Breast epithelium (tissue), 4 donors: ENCODE results near the gene AOAH. TPM values are rescaled to one million over a fixed set of nuclear protein-coding genes. Genes with fewer than 3 reads are reported as not detected.

ENCODE experiments used
- DNase-seq, 2 donors: peaks; one replicate each; pipeline ENCODE4 v3.0.0-alpha.2; 2019; ENCODE audit warnings: low spot score in 2 of 2
- H3K27ac ChIP-seq, 2 donors: fragments of 200-600 bp; sonication (generic) in 1 of 2; one replicate each; pipeline ENCODE4 v1.5.1; 2016 to 2019; ENCODE audit warnings: mild to moderate bottlenecking in 1 of 2
- H3K27me3 ChIP-seq, 2 donors: fragments of 200-600 bp; sonication (generic) in 1 of 2; one replicate each; pipeline versions ENCODE4 v1.5.1 to v1.6.0; 2017 to 2019; ENCODE audit warnings: control low read depth in 1 of 2, mild to moderate bottlenecking in 1 of 2
- H3K36me3 ChIP-seq: fragments of 200-600 bp; one replicate; pipeline ENCODE4 v1.5.1; 2019
- H3K4me1 ChIP-seq, 2 donors: fragments of 200-600 bp; sonication (generic); one replicate each; pipeline ENCODE4 v1.5.1; 2016 to 2019; ENCODE audit warnings: control low read depth in 1 of 2
- H3K4me3 ChIP-seq, 3 donors: fragments of 200-600 bp; sonication (generic); 1 replicate in 2 of 3; 2 replicates in 1 of 3; pipeline ENCODE4 v1.5.1; 2016 to 2019; ENCODE audit warnings: mild to moderate bottlenecking in 3 of 3, moderate library complexity in 2 of 3
- H3K9me3 ChIP-seq, 2 donors: fragments of 200-600 bp; sonication (generic) in 1 of 2; one replicate each; pipeline ENCODE4 v1.5.1; 2016 to 2019; ENCODE audit warnings: control low read depth in 1 of 2
- CTCF ChIP-seq, 3 donors: fragments of 450-650 bp; IDR thresholded peaks; one replicate each; pipeline ENCODE4 v1.5.1; 2016 to 2017; ENCODE audit warnings: antibody characterized with exemption in 3 of 3, mild to moderate bottlenecking in 3 of 3, moderate library complexity in 3 of 3
- POLR2A ChIP-seq: fragments of 450-650 bp; IDR thresholded peaks from one replicate; pipeline ENCODE4 v1.6.1; 2016; ENCODE audit warnings: antibody characterized with exemption, mild to moderate bottlenecking, moderate library complexity
- POLR2AphosphoS5 ChIP-seq, 3 donors: sonication (generic); formaldehyde crosslinking; IDR thresholded peaks; one replicate each; pipeline ENCODE4 v1.6.1; 2017; ENCODE audit warnings: antibody characterized with exemption in 3 of 3
- intact Hi-C: fragments of 100-400 bp; cut with DNase I; formaldehyde crosslinking; loops from one replicate; pipeline ENCODE4 v1.15.1; 2023; ENCODE audit warnings: low total_unique reads
- total RNA-seq, 3 donors: library from RNA; depleted of rRNA; stranded (reverse); fragments of >200 nt; gene quantifications; one replicate each; pipeline ENCODE4 v1.1.0, GENCODE V29; 2016

Gene AOAH
- total RNA-seq, 3 donors from 2014 or later, result 4.6 to 13.3 (median 10.8) TPM

- no peak overlapping the region for H3K4me3 ChIP-seq
- no peak for TF ChIP-seq CTCF (IDR thresholded peaks at IDR 0.05)
- no peak for TF ChIP-seq POLR2AphosphoS5 (IDR thresholded peaks at IDR 0.05)
- H3K4me1 ChIP-seq, result no peaks in the 10 kb centered on the region
- DNase-seq, result no peak
- H3K27ac ChIP-seq, result no peak overlapping the region
- intact Hi-C loops, result no loop called here
- H3K9me3 ChIP-seq, result no peaks in the 10 kb centered on the region
- no peaks in the 10 kb centered on the region for H3K27me3 ChIP-seq
- no peaks in the 10 kb centered on the region for H3K36me3 ChIP-seq
These were observed 192.3 kb downstream of the AOAH start for GRCh38 chr7:36531951-36532350.

GRCh38 chr7:36530456-36530855, 193.8 kb downstream of the AOAH start:
- Histone ChIP-seq H3K36me3 (no peaks in the 10 kb centered on the region), H3K27me3 (no peaks in the 10 kb centered on the region), H3K27ac (no peak overlapping the region), H3K4me1 (no peaks in the 10 kb centered on the region), H3K9me3 (no peaks in the 10 kb centered on the region), H3K4me3 (no peak overlapping the region)
- TF ChIP-seq POLR2AphosphoS5 (IDR thresholded peaks at IDR 0.05) (no peak), CTCF (IDR thresholded peaks at IDR 0.05) (no peak), POLR2A (no peak)
- intact Hi-C loops, result no loop called here
- no peak for DNase-seq

GRCh38 chr7:36527549-36527913, 196.8 kb downstream of the AOAH start:
- H3K27ac ChIP-seq, result no peak overlapping the region
- no peaks in the 10 kb centered on the region for H3K9me3 ChIP-seq
- H3K4me1 ChIP-seq, result no peaks in the 10 kb centered on the region
- no peaks in the 10 kb centered on the region for H3K36me3 ChIP-seq
- DNase-seq, result no peak
- intact Hi-C loops, result no loop called here
- H3K27me3 ChIP-seq, result no peaks in the 10 kb centered on the region
- TF ChIP-seq POLR2AphosphoS5 (IDR thresholded peaks at IDR 0.05), result no peak
- no peak for TF ChIP-seq POLR2A
- TF ChIP-seq CTCF (IDR thresholded peaks at IDR 0.05), result no peak
- no peak overlapping the region for H3K4me3 ChIP-seq

GRCh38 chr7:36526863-36527548, 197.3 kb downstream of the AOAH start:
- DNase-seq, result no peak
- no peaks in the 10 kb centered on the region for H3K9me3 ChIP-seq
- H3K36me3 ChIP-seq, result no peaks in the 10 kb centered on the region
- TF ChIP-seq CTCF (IDR thresholded peaks at IDR 0.05) (no peak), POLR2A (no peak), POLR2AphosphoS5 (IDR thresholded peaks at IDR 0.05) (no peak)
- intact Hi-C loops, result no loop called here
- H3K4me1 ChIP-seq, result no peaks in the 10 kb centered on the region
- H3K4me3 ChIP-seq, result no peak overlapping the region
- H3K27ac ChIP-seq, result no peak overlapping the region
- no peaks in the 10 kb centered on the region for H3K27me3 ChIP-seq

GRCh38 chr7:36523371-36524101, 200.8 kb downstream of the AOAH start:
- H3K9me3 ChIP-seq, result no peaks in the 10 kb centered on the region
- DNase-seq, result peak in 1 of 2 donors; percentile 55
- H3K27me3 ChIP-seq, result no peaks in the 10 kb centered on the region
- H3K36me3 ChIP-seq, result no peaks in the 10 kb centered on the region
- no peak overlapping the region for H3K4me3 ChIP-seq
- peak overlapping the region in 1 of 2 donors; percentile 52 for H3K27ac ChIP-seq
- TF ChIP-seq POLR2A, result no peak
- H3K4me1 ChIP-seq, result no peaks in the 10 kb centered on the region
- intact Hi-C loops, result no loop called here
